HG02885 (cell line): ENCODE results near the gene WDR1.

ENCODE experiments used
- ATAC-seq: cut with Tn5 transposase; IDR thresholded peaks from one replicate; pipeline ENCODE4 v1.9.1; 2021; ENCODE audit warnings: mild to moderate bottlenecking; ENCODE audit not compliant: unreplicated experiment, poor library complexity

WDR1 gene

DNA sequence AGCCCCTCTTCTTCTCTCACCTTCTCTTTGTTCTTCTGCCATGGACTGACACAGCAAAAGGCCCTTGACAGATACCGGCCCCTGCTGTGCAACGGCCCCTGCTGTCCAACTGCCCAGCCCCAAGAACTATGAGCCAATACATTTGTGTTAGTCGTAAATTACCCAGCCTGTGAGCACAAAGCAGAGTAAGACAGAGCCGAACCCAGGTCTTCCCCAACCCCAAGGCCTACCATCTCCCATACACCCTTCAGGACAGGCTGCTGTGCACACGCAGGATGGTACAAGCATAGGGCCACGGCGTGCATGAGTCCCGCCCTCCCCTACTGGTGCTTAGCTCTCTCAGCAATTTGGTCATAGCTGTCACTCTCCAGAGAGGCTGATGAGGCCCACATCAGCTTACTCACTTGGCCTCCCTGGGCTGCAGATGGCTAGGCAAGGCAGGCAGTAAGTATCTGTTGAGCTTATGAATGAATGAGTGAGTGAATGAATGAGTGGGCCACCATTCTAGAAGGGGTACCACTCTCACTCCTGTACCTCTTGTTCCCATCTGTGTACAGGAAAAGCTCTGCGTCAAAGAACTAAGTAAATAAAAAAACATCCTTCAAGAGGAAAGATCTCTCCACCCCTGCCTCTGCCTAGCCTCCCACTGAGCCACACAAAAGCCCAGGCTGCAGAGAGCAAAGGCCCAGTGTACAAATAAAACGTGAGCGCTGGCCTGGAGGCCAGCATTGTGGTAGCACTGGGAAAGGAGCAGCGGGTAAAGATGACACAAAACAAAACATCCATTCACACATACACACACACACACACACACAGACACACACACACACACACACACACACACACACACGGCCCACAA lies 13.9 kb downstream of the WDR1 start:
- ATAC-seq: no peak

- ATAC-seq: no peak
These were observed 14.7 kb downstream of the WDR1 start for GRCh38 chr4:10101671-10102473.

DNA sequence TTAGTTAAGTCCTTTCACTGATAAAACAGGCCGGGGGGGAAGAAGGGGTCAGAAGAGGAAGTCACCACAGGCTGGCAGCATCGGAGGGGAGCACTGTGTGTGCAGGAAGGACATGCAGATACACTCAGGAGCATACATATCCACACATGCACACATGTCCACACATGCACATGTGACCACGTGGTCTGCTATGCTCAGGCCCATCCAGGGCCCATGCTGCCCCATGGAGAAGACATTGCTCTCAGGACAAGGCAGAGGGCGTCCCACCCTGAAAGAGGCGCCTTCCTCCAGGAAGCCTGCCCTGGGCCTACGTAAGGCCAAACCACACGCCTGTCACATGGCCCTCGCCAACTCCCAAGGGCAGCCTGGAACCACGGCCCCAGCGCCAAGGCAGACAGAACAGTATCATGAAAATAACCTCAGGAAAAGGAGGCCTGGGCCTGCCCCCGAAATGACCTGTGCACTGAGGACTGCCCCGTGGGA lies 15.8 kb downstream of the WDR1 start:
- no peak for ATAC-seq

- ATAC-seq: no peak
These were observed 16.9 kb downstream of the WDR1 start for GRCh38 chr4:10099499-10100325.

DNA sequence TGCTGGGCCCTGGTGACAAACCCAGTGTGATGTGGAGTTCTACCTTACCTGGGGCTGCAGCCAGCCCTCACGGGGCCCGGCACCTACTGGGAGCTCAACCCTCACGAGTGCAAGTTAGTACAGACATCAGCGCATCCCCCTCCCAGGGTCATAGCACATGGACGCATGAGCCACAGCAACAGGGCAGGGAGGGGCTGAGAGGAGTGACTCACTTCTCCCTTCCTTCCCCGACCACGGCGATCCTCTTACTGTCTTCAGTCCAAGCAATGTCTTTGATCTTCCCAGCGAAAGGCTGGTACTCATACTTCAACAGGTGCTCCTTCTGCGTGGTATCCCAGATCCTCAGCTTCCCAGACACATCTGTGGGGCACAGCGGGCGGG lies 17.8 kb downstream of the WDR1 start:
- ATAC-seq: no peak

DNA sequence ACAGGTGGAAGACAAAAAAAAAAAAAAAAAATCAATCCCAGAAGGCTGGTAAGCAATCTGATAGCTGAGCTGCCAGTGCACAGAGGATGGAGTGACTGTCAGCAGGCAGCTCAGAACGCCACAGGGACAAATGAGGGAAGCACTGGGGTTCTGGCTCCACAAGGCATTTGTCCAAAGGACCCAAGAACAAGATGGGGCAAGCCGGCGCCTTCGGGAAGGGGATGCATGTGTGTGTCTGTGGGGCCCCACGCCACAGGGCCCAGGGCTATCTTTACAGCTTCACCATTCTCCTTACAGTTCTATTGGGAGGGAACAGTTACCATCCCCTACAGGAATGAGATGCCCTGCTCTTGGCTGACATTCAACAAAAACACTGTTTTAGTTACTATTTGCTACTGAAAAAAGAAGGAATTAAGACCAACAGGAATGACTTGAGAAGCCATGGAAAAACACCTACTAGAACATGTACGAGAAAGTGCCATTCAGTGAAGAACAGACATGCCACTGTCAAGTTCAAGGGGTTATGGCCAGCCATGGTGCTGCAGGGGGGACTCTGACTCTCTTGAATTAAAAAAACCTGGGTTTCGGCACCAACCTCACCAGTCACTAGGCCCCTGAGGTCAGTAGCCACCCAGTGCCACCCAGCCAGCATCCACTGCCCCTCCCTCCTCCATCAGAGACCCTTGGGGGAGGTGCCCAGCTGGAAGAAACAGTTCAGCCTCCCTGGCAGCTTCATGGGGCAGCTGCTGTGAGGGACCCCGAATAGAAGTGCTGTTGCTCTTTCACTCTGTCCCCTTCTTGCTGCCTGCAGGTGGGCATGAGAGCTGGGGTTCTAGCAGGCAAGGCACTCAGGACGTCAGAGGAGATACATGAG lies 18.5 kb downstream of the WDR1 start:
- ATAC-seq: no peak

- no peak for ATAC-seq
These were observed 19.6 kb downstream of the WDR1 start for GRCh38 chr4:10096978-10097335.

DNA sequence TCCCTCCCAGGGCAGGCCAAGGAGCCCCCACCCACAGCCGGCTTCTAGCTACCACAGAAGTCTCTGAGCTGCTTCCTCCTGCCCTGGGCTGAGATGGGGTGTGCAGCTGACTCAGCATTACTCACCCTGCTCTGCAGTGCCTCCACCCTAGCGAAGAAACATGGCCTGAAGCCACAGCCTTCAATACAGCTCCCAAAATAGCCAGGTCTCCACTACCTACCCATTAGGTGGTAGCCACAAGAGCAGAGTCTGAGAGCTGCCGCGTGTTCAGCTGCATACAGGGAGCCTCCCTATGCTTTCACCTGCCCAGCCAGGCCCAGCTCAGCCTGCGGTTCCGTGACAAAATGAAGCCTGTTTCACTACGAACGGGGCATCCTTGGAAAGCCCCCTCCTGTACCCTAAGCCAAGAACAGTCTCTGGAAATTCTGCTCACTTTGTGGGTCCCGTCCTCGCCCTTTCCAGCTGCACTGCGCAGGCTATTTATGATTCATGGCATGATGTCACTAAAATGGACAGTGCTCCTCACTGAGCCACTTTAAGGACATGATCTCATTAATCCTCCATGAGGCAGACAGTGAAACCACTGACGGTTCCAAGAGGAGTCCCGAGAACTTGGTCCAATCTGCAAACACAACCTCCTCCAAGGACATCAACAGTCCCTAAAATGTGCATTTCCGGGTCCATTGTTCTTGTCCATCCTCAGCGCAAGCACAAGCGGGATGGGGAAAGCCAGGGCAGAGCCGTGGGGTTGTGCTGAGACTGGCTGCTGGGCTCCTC lies 20.2 kb downstream of the WDR1 start:
- ATAC-seq: peak; percentile 89

DNA sequence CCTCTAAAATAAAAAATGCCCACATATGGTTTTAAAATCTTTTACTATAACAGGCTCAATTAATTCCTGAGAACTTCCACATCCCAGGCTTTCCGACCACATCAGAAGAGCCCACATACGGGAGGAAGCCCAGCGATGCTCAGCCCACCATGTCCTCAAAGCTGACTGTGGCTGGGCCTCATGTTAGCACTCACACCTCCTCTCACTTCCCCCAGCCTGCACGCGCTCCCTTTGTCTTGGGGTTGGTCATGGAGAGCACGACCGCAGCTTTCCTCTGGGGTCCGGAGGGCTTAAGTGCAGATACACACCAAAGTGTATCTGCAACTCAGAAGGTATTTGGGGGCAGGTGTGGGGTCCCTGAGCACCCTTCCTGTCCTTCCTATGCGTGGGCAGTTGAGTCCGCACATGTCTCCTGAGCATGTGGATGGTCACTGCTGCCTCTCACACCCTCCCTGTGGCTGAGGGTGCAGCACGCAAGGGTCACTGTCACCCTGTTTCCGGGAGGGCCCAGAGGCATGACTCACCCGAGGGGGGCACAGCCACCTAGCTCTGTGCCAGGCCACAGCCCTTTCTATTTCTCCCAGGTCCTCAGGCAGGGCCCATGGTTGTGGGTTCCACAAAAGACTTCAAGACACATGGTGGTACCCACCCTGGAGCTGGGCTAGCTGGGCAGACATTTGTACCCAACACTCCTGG lies 21.2 kb downstream of the WDR1 start:
- ATAC-seq: peak; percentile 14

DNA sequence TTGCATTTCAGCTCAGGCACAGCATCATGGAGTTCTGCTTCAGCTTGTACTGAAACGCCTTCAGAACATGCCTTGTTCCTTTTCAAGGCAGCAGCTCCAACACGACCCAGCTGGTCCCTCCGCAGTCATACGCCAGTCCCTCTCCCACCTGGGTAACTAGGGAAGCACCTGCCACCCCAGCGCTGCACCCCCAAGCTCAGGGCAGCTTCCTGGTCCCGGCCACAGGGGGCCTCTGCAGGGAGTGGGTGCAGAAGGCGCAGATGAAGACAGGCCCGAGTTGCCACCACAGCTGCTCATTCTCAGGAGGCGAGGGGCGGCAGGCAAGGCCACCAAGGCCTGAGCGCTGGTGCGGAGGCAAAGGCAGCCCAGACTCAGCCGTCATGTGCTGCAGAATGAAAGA lies 21.8 kb downstream of the WDR1 start:
- no peak for ATAC-seq

GRCh38 chr4:10093801-10094552 lies 22.6 kb downstream of the WDR1 start:
- no peak for ATAC-seq

- no peak for ATAC-seq
These were observed 23.4 kb downstream of the WDR1 start for GRCh38 chr4:10093271-10093621.

DNA sequence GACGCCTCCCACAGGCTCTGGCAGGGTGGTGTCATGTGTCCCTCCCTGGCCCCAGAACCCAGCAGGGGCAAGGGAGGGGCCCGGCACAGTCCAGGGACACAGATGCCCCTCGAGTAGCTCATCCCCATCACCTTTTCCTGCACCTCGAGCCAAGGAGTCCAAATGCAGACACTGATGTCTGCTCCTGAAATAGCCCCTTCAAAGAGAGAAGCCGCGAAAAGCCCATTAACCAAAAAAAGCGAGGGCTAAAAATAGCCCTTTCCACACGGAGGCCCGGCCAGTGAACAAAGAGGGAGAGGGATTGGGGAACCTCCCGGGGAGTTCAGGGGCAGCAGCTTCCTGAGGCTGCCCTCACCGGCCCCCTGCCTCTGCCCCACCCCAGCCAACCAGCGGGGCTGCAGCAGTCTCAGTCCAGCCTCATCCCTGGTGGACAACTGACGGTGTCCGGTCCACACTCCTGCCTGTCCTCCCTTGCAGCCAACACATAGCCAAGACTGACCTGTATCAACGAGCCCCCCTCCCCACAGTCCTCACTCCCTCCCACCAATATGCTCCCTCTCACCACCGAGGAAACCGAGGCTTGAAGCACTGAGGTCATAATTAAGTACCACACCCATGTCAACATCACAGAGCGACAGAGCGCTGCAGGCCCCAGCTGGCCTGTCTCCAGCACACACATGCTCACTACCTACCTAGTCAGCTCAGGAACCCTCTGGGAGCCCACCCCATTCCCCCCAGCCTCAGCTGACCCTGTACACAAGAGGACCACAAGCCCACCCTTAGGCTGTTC lies 23.9 kb downstream of the WDR1 start:
- ATAC-seq: no peak

DNA sequence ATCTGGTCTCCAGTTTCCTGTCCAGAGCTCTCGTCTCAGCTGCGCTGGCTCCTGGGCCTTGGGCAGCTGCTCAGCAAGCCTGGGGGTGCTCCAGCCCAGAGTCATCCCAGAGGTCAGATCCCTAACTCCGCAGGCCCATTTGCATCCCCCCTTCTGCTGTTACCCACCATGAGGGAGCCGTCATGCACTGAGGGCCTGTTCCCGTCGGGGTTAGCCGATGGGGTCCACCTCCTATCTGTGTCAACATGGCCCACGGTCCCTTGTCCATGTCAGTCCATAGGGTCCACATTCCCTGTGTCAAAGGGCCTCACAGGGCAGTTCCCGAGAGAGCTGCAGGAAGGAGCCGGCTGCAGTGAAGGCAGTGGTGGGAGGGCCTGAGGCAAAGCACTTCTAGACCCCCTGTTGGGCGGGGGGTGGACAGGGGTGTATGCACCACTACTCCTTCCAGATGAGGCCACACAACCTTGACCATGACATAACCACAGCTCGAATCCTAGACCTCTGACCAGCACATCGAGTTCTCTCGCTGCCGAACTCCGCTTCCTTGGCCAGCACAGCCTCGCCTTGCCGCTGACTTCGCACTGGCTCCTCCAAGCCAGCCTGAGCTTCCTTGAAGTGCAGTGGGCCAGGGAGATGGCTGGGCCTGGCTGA lies 24.9 kb downstream of the WDR1 start:
- ATAC-seq: no peak

DNA sequence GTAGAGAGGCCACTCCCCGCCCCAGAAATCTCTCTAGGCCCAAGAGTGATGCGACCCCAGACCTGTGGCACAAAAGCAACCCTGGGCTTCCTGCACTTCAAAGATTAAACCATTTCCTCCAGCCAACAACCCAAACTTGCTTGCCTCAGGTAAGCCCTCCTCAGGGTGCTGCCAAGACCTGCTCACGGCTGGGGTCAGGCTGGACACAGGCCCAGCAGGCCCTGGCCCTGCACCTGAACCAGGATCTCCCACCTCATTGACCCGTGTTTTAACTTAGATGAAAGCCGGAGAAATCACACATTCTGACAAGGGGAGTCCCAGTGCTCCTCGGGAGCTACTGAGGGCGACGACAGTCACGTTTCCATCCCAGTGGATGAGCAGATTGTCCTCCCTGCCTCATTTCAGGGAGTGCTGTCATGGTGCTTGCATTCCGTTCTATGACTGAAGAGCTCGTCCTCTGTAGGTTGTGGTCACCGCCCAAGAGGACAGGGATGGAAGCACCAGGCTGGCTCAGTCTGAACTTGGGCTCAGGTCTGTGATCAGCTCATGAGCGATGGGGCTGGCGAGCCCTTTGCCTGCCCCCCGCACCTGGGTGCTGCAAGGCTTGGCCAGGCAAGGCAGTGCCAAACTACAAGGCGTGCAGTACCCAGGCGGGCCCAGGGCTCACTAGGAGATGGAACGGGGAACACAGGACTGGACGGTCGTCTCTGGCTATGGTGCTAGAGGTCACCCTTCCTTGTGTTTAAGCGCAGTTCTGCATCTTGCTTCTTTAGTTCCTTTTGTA lies 25.9 kb downstream of the WDR1 start:
- no peak for ATAC-seq

DNA sequence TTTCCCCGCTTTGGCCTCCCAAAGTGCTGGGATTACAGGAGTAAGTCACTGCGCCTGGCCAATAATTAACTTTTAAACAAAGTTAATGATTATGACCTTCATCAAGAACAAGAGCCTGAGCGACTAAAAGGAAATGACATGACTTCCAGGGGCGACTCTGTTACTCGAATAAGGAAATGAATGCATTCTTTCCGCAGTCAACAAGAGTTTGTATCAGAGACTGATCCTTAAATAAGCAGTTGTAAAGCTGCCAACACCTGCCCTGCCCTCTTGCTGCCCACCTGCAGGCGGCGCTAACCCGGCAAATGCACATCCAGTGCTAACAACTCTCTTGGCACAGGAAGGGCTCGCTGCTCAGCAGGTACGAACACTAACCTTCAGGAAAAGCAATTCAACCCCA lies 27.3 kb downstream of the WDR1 start:
- ATAC-seq: no peak
